Choroid plexus epithelial cell (primary cell): Measurements from ENCODE around the gene ZNF532.

Source experiments
- DNase-seq: peaks from one replicate; pipeline ENCODE4 v3.0.0-alpha.2; 2010; ENCODE audit warnings: low read depth
- H3K4me3 ChIP-seq: 2 replicates; pipeline ENCODE4 v1.5.1; 2011; ENCODE audit warnings: low read depth, mild to moderate bottlenecking, control low read depth, low read length, moderate library complexity
- TF ChIP-seq, protein P1 (sequence below): conservative IDR thresholded peaks from 2 replicates; pipeline ENCODE4 v1.5.1; 2011; ENCODE audit warnings: low read depth, mild to moderate bottlenecking, control low read depth, inconsistent platforms, low read length, moderate library complexity

The ZNF532 gene

DNA sequence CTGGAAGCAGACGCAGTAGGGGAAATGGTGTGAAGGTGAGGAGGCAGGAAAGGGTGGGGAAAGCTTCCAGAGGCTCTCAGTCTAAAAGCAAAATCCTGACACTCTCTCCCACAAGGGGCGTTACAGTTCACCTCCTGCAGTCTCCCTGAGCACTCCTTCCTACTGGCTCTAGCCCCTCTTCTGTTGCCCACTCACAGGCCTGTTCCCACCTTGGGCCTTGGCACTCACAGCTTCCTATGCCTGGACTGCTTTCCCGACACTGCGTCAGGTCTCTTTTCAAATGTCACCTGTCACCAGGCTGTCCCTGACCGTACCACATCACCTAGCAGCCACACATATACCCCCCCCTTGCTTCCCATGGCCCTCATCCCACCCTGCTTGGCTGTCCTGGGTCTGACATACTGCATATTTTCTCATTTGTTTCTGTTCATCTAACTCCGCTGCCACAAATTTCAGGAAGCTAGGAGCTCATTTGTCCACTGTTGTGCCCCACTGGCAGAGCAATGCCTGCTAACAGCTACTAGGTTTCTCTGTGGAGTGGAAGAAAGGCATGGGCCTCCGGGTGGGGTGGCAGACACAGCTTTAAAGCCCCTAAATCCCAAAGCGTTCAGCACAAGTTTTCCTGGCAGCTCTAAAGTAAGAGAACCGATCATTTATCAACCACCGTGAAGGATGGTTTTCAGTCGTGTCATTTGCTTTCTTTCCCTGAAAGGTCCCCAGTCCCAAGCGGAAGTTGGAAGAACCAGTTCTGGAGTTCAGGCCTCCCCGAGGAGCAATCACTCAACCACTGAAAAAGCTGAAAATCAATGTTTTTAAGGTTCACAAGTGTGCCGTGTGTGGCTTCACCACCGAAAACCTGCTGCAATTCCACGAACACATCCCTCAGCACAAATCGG lies 118.8 kb downstream of the ZNF532 start:
- no peak for DNase-seq
- TF ChIP-seq, protein P1, sequence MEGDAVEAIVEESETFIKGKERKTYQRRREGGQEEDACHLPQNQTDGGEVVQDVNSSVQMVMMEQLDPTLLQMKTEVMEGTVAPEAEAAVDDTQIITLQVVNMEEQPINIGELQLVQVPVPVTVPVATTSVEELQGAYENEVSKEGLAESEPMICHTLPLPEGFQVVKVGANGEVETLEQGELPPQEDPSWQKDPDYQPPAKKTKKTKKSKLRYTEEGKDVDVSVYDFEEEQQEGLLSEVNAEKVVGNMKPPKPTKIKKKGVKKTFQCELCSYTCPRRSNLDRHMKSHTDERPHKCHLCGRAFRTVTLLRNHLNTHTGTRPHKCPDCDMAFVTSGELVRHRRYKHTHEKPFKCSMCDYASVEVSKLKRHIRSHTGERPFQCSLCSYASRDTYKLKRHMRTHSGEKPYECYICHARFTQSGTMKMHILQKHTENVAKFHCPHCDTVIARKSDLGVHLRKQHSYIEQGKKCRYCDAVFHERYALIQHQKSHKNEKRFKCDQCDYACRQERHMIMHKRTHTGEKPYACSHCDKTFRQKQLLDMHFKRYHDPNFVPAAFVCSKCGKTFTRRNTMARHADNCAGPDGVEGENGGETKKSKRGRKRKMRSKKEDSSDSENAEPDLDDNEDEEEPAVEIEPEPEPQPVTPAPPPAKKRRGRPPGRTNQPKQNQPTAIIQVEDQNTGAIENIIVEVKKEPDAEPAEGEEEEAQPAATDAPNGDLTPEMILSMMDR, result no peak
- H3K4me3 ChIP-seq, result no peak overlapping the region

DNA sequence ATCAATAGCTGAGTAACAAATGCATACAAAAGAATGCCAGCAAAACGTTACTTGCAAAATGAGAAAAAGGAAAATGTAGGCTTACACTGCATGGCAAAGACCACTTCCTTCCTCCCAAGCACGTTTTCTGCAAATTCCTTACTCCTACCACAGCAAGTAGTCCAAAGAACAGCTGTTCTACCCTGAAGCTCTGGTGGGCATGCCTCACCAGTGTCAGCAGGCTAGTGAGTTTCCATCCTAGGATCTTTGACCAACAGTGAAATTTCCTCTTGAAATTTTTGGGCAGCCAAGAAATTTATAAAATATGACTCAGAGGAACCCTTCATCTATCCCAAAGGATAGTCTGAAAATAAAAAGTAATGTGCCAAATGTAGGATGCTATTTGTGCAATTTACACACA lies 123.9 kb downstream of the ZNF532 start:
- no peak for DNase-seq
- H3K4me3 ChIP-seq, result no peak overlapping the region
- TF ChIP-seq, protein P1, result no peak

DNA sequence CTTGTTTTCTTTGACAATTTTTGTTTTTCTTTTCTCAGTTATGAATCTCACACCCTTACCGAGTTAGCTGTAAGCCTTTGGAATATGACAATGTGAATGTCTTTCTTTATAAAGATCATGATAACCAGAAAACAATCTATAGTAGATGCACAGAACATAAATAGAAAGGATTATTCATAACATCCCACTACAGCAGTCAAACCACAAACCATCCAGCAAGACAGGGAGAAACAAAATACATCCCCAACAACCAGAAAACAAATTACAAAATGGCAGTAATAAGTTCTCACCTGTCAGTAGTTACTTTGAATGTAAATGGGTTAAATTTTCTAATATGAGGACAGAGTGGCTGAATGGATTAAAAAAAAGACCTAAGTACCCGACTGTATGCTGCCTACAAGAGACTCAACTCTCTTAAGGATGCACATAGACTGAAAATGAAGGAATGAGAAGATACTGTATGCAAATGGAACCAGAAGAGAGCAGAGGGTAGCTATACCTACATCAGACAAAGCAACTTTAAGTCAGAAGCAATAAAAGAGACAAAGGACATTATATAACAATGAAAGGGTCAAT lies 124.6 kb downstream of the ZNF532 start:
- no peak for DNase-seq
- TF ChIP-seq, protein P1, result no peak
- H3K4me3 ChIP-seq, result no peak overlapping the region

DNA sequence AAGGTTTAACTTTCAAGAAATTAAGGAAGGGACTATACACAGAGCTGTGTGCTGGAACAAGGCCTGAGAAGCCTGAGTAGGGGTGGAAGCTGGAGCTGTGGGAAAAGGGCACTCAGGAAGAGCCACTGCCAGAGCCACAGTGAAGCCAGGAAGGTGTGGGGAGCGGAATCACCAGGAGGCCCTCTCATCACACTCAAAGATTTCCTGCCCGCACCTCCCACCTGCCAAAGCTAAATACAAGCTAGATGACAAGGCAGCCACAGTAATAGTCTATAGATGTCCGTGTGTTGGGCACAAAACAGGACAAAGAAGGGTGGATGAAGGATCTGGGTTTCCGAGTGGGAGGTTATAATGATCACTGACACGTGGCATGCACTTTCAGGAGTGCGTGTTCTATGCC lies 126.0 kb downstream of the ZNF532 start:
- no peak for DNase-seq
- no peak overlapping the region for H3K4me3 ChIP-seq
- TF ChIP-seq, protein P1, result no peak

DNA sequence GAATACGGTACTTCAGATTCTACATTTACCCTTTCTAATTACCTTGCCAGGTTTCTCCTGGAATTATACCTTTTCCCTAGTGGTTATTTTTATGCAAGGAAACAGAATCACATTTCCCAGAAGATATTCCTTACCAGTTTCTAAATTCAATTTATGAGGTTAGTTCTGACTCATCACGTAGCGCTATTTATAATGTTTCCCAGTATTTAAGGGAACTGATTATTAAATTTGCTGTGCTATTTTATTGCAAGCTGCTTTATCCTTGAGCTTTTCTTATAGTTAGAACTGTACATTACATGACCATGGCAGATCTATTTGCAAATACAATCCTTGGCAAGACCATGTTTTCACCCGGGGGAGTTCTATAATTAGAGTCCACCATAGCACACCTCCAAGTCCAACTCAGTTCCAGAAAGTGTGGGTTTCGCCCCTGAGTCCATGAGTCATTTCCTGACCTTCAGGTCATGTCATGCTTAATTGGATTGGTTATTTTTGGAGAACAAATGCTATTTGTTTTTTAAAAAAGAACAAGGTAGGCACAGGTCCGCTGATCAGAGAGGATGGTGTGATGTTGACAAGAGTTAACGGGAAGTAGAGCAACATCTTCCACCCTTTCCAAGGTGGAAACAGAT lies 126.6 kb downstream of the ZNF532 start:
- no peak for DNase-seq
- no peak overlapping the region for H3K4me3 ChIP-seq
- TF ChIP-seq, protein P1, result no peak

GRCh38 chr18:58992301-58993231 lies 127.9 kb downstream of the ZNF532 start:
- no peak overlapping the region for H3K4me3 ChIP-seq
- TF ChIP-seq, protein P1, result no peak
- DNase-seq, result no peak
